Motor neuron (in vitro differentiated cells): ENCODE measurements around the gene SRF. TPM values are rescaled to one million over a fixed set of nuclear protein-coding genes. Genes with fewer than 3 reads are reported as not detected.

ENCODE experiments used
- ATAC-seq, 8 experiments: fragments of 200-7000 bp; cut with Tn5 transposase; replicated peaks in 6 of 8; 2 replicates each; pipeline ENCODE4 v1.8.0; 2021; ENCODE audit warnings: mild to moderate bottlenecking in 8 of 8, moderate library complexity in 8 of 8
- H3K27ac ChIP-seq, 2 donors: fragments of 250-450 bp; sonication (Bioruptor Pico); 2 replicates each; pipeline ENCODE4 v1.9.0; 2021; ENCODE audit warnings: antibody characterized with exemption in 2 of 2, mild to moderate bottlenecking in 2 of 2, moderate library complexity in 1 of 2
- H3K4me1 ChIP-seq, 2 donors: fragments of 250-450 bp; sonication (Bioruptor Pico); replicated peaks in 1 of 2; 2 replicates each; pipeline ENCODE4 v1.6.1; 2021; ENCODE audit warnings: antibody characterized with exemption in 2 of 2, mild to moderate bottlenecking in 2 of 2, moderate library complexity in 1 of 2
- H3K4me3 ChIP-seq, 5 donors: fragments of 250-450 bp; sonication (Bioruptor Pico); 2 replicates each; pipeline ENCODE4 v1.9.0; 2021; ENCODE audit warnings: antibody characterized with exemption in 5 of 5, mild to moderate bottlenecking in 5 of 5, moderate library complexity in 4 of 5
- WGBS, 10 experiments: fragments of 450-650 bp; shearing (Covaris generic); methylation state at CpG; one replicate each; pipeline ENCODE4 v1.0.0; 2022; 5-methylcytosine and 5-hydroxymethylcytosine counted together
- in situ Hi-C, 9 experiments: fragments of 400-800 bp; cut with MboI; loops; one replicate each; pipeline ENCODE4 v1.15.0; 2021; ENCODE audit warnings: low sequenced_read_pairs in 9 of 9, low pct_unique_long_range_greater_than_20kb in 2 of 9; ENCODE audit not compliant: unreplicated experiment in 9 of 9
- total RNA-seq, 8 experiments: library from RNA; unstranded; fragments of 300-600 nt; gene quantifications; 2 replicates each; pipeline versions ENCODE4 v1.2.3 to v1.2.4, GENCODE V29; 2022

Gene SRF
- total RNA-seq, 8 experiments from 2014 or later = 8.5 to 25.9 (median 16.2) TPM

GRCh38 chr6:43189776-43190304 is 18.8 kb downstream of the SRF start:
- no peak overlapping the region for H3K4me3 ChIP-seq
- ATAC-seq = no peak
- no peaks in the 10 kb centered on the region for H3K4me1 ChIP-seq
- H3K27ac ChIP-seq = no peak overlapping the region
- in situ Hi-C loops = no loop called here
- 65 to 100% (median 91%) methylated on average over 2 to 6 of the region's 6 CpGs for WGBS, 10 experiments

- WGBS, 10 experiments = 92 to 100% (median 98%) methylated on average over 1 to 6 of the region's 9 CpGs; no CpG with 5 or more reads in 4 of the 10 experiments
- H3K27ac ChIP-seq = no peak overlapping the region
- ATAC-seq = no peak
- H3K4me1 ChIP-seq = no peaks in the 10 kb centered on the region
- H3K4me3 ChIP-seq = no peak overlapping the region
- in situ Hi-C loops = no loop called here
These were observed 21.8 kb downstream of the SRF start for GRCh38 chr6:43192911-43193310.

GRCh38 chr6:43193929-43194328 is 22.9 kb downstream of the SRF start:
- Histone ChIP-seq H3K4me3 (no peak overlapping the region), H3K4me1 (no peaks in the 10 kb centered on the region), H3K27ac (no peak overlapping the region)
- in situ Hi-C loops = no loop called here
- ATAC-seq = no peak
- WGBS, 10 experiments = 40 to 100% (median 84%) methylated on average over 1 to 5 of the region's 5 CpGs

- no peak for ATAC-seq
- Histone ChIP-seq H3K4me1 (no peaks in the 10 kb centered on the region), H3K4me3 (no peak overlapping the region), H3K27ac (no peak overlapping the region)
- whole genome bisulfite sequencing, 10 experiments = 73 to 100% (median 85%) methylated on average over 1 to 3 of the region's 5 CpGs; no CpG with 5 or more reads in 5 of the 10 experiments
- in situ Hi-C loops = no loop called here
These were observed 25.3 kb downstream of the SRF start for GRCh38 chr6:43196337-43196736.

GRCh38 chr6:43199912-43200311 is 28.8 kb downstream of the SRF start:
- H3K27ac ChIP-seq = no peak overlapping the region
- WGBS, 10 experiments = 73 to 100% (median 89%) methylated on average over 1 to 4 of the region's 6 CpGs; no CpG with 5 or more reads in 5 of the 10 experiments
- no peak for ATAC-seq
- H3K4me1 ChIP-seq = no peaks in the 10 kb centered on the region
- H3K4me3 ChIP-seq = no peak overlapping the region
- in situ Hi-C loops = no loop called here

- no peak for ATAC-seq
- WGBS, 10 experiments = 80 to 100% methylated on average over 1 of the region's 6 CpGs; no CpG with 5 or more reads in 8 of the 10 experiments
- H3K4me1 ChIP-seq = no peaks in the 10 kb centered on the region
- H3K27ac ChIP-seq = no peak overlapping the region
- H3K4me3 ChIP-seq = no peak overlapping the region
- in situ Hi-C loops = no loop called here
These were observed 29.5 kb downstream of the SRF start for GRCh38 chr6:43200541-43200940.

- in situ Hi-C loops = no loop called here
- ATAC-seq = no peak
- H3K27ac ChIP-seq = no peak overlapping the region
- H3K4me1 ChIP-seq = no peaks in the 10 kb centered on the region
- H3K4me3 ChIP-seq = no peak overlapping the region
- WGBS, 10 experiments = 74 to 100% (median 84%) methylated on average over 1 to 3 of the region's 5 CpGs; no CpG with 5 or more reads in 4 of the 10 experiments
These were observed 31.4 kb downstream of the SRF start for GRCh38 chr6:43202451-43202850.

GRCh38 chr6:43203029-43203717 is 32.1 kb downstream of the SRF start:
- 80 to 100% (median 91%) methylated on average over 1 to 13 of the region's 17 CpGs; no CpG with 5 or more reads in 4 of the 10 experiments for WGBS, 10 experiments
- H3K4me3 ChIP-seq = no peak overlapping the region
- H3K27ac ChIP-seq = no peak overlapping the region
- in situ Hi-C loops = no loop called here
- no peak for ATAC-seq
- no peaks in the 10 kb centered on the region for H3K4me1 ChIP-seq

- 93 to 100% (median 100%) methylated on average over 1 to 6 of the region's 8 CpGs; no CpG with 5 or more reads in 5 of the 10 experiments for WGBS, 10 experiments
- in situ Hi-C loops = no loop called here
- no peak for ATAC-seq
- Histone ChIP-seq H3K4me1 (no peaks in the 10 kb centered on the region), H3K27ac (no peak overlapping the region), H3K4me3 (no peak overlapping the region)
These were observed 32.6 kb downstream of the SRF start for GRCh38 chr6:43203718-43204095.

- no peaks in the 10 kb centered on the region for H3K4me1 ChIP-seq
- in situ Hi-C loops = no loop called here
- ATAC-seq = no peak
- 73 to 100% (median 87%) methylated on average over 1 to 17 of the region's 23 CpGs; no CpG with 5 or more reads in 3 of the 10 experiments for WGBS, 10 experiments
- H3K27ac ChIP-seq = no peak overlapping the region
- H3K4me3 ChIP-seq = no peak overlapping the region
These were observed 33.4 kb downstream of the SRF start for GRCh38 chr6:43204271-43205105.

- Histone ChIP-seq H3K4me3 (no peak overlapping the region), H3K4me1 (no peaks in the 10 kb centered on the region), H3K27ac (no peak overlapping the region)
- WGBS, 10 experiments = 73 to 95% (median 85%) methylated on average over 1 to 7 of the region's 10 CpGs; no CpG with 5 or more reads in 2 of the 10 experiments
- in situ Hi-C loops = no loop called here
- ATAC-seq = no peak
These were observed 34.8 kb downstream of the SRF start for GRCh38 chr6:43205849-43206248.

- no peak for ATAC-seq
These were observed 36.2 kb downstream of the SRF start for GRCh38 chr6:43207286-43207685.

GRCh38 chr6:43211955-43212354 is 40.9 kb downstream of the SRF start:
- in situ Hi-C loops = no loop called here
- Histone ChIP-seq H3K27ac (no peak overlapping the region), H3K4me1 (no peaks in the 10 kb centered on the region), H3K4me3 (no peak overlapping the region)
- 17 to 83% (median 50%) methylated on average over 1 of the region's 1 CpG; no CpG with 5 or more reads in 5 of the 10 experiments for WGBS, 10 experiments
- no peak for ATAC-seq

More at GRCh38 chr6:43207286-43207685, 36.2 kb downstream of the SRF start:
- in situ Hi-C loops = no loop called here
- WGBS, 10 experiments = 74 to 100% (median 90%) methylated on average over 1 to 2 of the region's 2 CpGs
- Histone ChIP-seq H3K4me3 (no peak overlapping the region), H3K27ac (no peak overlapping the region), H3K4me1 (no peaks in the 10 kb centered on the region)
